GM06990 (cell line): ENCODE measurements around the gene SERINC3.

Source experiments
- DNase-seq: peaks from one replicate; pipeline ENCODE4 v3.0.0-alpha.2; 2011; ENCODE audit not compliant: insufficient read length; ENCODE audit errors: extremely low read depth
- H3K27me3 ChIP-seq: replicated peaks from 2 replicates; pipeline ENCODE4 v1.6.0; 2011; ENCODE audit warnings: low read length; ENCODE audit not compliant: control insufficient read depth, insufficient read depth
- H3K36me3 ChIP-seq: 2 replicates; pipeline ENCODE4 v1.5.1; 2011; ENCODE audit warnings: low read length; ENCODE audit not compliant: control insufficient read depth, insufficient read depth
- H3K4me3 ChIP-seq: replicated peaks from 2 replicates; pipeline ENCODE4 v1.5.1; 2011; ENCODE audit warnings: low read depth, mild to moderate bottlenecking, control low read depth, low read length
- TF ChIP-seq, protein P1 (sequence below): IDR thresholded peaks from 2 replicates; pipeline ENCODE4 v1.5.1; 2011; ENCODE audit warnings: low read length, control low read depth, mild to moderate bottlenecking, inconsistent platforms; ENCODE audit not compliant: insufficient read depth, poor library complexity, severe bottlenecking

SERINC3 gene

GRCh38 chr20:44485078-44485829 is 36.6 kb downstream of the SERINC3 start:
- TF ChIP-seq, protein P1, sequence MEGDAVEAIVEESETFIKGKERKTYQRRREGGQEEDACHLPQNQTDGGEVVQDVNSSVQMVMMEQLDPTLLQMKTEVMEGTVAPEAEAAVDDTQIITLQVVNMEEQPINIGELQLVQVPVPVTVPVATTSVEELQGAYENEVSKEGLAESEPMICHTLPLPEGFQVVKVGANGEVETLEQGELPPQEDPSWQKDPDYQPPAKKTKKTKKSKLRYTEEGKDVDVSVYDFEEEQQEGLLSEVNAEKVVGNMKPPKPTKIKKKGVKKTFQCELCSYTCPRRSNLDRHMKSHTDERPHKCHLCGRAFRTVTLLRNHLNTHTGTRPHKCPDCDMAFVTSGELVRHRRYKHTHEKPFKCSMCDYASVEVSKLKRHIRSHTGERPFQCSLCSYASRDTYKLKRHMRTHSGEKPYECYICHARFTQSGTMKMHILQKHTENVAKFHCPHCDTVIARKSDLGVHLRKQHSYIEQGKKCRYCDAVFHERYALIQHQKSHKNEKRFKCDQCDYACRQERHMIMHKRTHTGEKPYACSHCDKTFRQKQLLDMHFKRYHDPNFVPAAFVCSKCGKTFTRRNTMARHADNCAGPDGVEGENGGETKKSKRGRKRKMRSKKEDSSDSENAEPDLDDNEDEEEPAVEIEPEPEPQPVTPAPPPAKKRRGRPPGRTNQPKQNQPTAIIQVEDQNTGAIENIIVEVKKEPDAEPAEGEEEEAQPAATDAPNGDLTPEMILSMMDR: no peak
- no peaks in the 10 kb centered on the region for H3K27me3 ChIP-seq
- no peak for DNase-seq
- peaks cover 24% of the 10 kb centered on the region for H3K36me3 ChIP-seq
- H3K4me3 ChIP-seq: no peak overlapping the region

GRCh38 chr20:44483112-44483511 is 38.8 kb downstream of the SERINC3 start:
- Histone ChIP-seq H3K36me3 (peaks cover 22% of the 10 kb centered on the region), H3K4me3 (no peak overlapping the region), H3K27me3 (no peaks in the 10 kb centered on the region)
- no peak for DNase-seq
- TF ChIP-seq, protein P1: no peak

- DNase-seq: no peak
- Histone ChIP-seq H3K27me3 (no peaks in the 10 kb centered on the region), H3K36me3 (peaks cover 22% of the 10 kb centered on the region), H3K4me3 (no peak overlapping the region)
- TF ChIP-seq, protein P1: no peak
Observed at GRCh38 chr20:44481719-44482416, 40.0 kb downstream of the SERINC3 start.

- H3K36me3 ChIP-seq: peaks cover 20% of the 10 kb centered on the region
- no peak for DNase-seq
- no peak overlapping the region for H3K4me3 ChIP-seq
- TF ChIP-seq, protein P1: no peak
- H3K27me3 ChIP-seq: no peaks in the 10 kb centered on the region
Observed at GRCh38 chr20:44480097-44480496, 41.8 kb downstream of the SERINC3 start.

DNA sequence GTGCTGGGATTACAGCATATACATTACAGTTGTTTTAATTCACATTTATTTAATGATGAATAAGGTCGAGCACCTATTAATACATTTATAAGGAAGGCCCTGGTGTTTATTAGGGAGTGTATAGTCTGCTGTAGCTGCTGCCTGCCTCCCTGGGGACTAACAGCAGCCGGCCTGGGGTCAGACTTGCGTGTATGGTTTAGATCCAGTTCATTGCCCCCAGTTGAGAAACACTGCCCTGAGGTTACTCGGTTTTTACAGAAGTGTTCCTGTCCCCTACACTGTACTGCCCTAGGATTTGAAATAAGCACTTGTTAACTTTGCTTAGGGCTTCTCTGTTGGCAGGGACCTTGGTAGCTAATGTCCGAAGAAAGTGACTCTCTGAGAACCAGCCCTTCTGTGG is 42.2 kb downstream of the SERINC3 start:
- H3K4me3 ChIP-seq: no peak overlapping the region
- no peak for DNase-seq
- no peaks in the 10 kb centered on the region for H3K27me3 ChIP-seq
- TF ChIP-seq, protein P1: no peak
- peaks cover 18% of the 10 kb centered on the region for H3K36me3 ChIP-seq
